Measurements from ENCODE around the gene POLR1C.

- TF ChIP-seq GATA2 (IDR thresholded peaks at IDR 0.05; ENCODE audit: low read depth, low read length) (no peak), GATA3 (IDR thresholded peaks at IDR 0.05; ENCODE audit: low read depth, low read length) (no peak)
These were observed 48.6 kb upstream of the POLR1C start for GRCh38 chr6:43468240-43468639.
